Astrocyte of the spinal cord (primary cell): ENCODE data around the gene CHCHD3.

ENCODE experiments used
- DNase-seq: peaks from one replicate; pipeline ENCODE4 v3.0.0; 2011; ENCODE audit warnings: low read depth, low spot score
- H3K4me3 ChIP-seq: 2 replicates; pipeline ENCODE4 v1.5.1; 2011; ENCODE audit warnings: low read depth, mild to moderate bottlenecking, low read length, moderate library complexity
- CTCF ChIP-seq: IDR thresholded peaks from 2 replicates; pipeline ENCODE4 v1.5.1; 2012; ENCODE audit warnings: low read depth, mild to moderate bottlenecking, low read length, inconsistent platforms
- in situ Hi-C: cut with HindIII; loops from 2 replicates; pipeline ENCODE4 v1.10.0; 2017; ENCODE audit warnings: low sequenced_read_pairs

CHCHD3 gene

GRCh38 chr7:133051066-133051465 lies 30.8 kb downstream of the CHCHD3 start:
- peak; percentile 43 for TF ChIP-seq CTCF
- H3K4me3 ChIP-seq, result no peak overlapping the region
- DNase-seq, result peak; percentile 27
- in situ Hi-C loops, result no loop called here

- in situ Hi-C loops, result no loop called here
- H3K4me3 ChIP-seq, result no peak overlapping the region
- no peak for TF ChIP-seq CTCF
- no peak for DNase-seq
These were observed 31.5 kb downstream of the CHCHD3 start for GRCh38 chr7:133050200-133050995.

GRCh38 chr7:133048589-133048988 lies 33.3 kb downstream of the CHCHD3 start:
- in situ Hi-C loops, result no loop called here
- no peak for DNase-seq
- TF ChIP-seq CTCF, result no peak
- no peak overlapping the region for H3K4me3 ChIP-seq

- in situ Hi-C loops, result no loop called here
- no peak overlapping the region for H3K4me3 ChIP-seq
- no peak for TF ChIP-seq CTCF
- DNase-seq, result no peak
These were observed 34.6 kb downstream of the CHCHD3 start for GRCh38 chr7:133047321-133047720.

GRCh38 chr7:133044722-133045473 lies 37.0 kb downstream of the CHCHD3 start:
- DNase-seq, result no peak
- in situ Hi-C loops, result no loop called here

GRCh38 chr7:133040674-133041073 lies 41.2 kb downstream of the CHCHD3 start:
- H3K4me3 ChIP-seq, result no peak overlapping the region
- no peak for DNase-seq
- no peak for TF ChIP-seq CTCF
- in situ Hi-C loops, result no loop called here

More at GRCh38 chr7:133044722-133045473, 37.0 kb downstream of the CHCHD3 start:
- no peak for TF ChIP-seq CTCF
- H3K4me3 ChIP-seq, result no peak overlapping the region
